ENCODE measurements around the gene SLC25A47.
"Not testable (repeated sequence)": the region's sequence is repeated elsewhere in the genome, so short reads cannot be mapped to it uniquely, and the experiment has no call there.

SLC25A47 gene

DNA sequence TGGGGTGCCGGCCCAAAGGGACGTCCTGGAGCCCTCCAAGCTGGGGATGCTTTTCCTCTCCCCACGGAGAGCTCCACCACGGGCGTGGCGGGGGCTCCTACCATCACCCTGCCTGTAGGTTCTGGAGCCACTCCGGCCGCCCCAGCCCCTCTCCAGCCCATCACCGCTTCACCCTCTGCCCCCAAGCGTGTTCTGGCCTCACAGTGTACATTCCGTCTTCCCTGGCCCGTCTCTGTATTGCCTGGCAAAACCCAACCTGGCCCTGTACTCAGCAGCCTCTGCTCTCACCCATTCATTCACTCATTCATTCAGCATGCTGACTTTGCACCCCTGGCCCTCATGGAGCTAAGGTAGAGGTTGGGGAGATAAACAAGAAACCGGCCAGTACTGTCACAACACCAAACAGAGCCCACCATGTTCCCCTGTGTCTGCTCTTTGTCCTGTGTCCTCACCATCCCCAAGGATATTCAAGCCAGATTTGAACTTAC, 37.2 kb upstream of the SLC25A47 start:
- no peaks in the 10 kb centered on the region for H3K27me3 Mint-ChIP-seq
- peak overlapping the region; percentile 80 for H3K4me3 Mint-ChIP-seq
- no peak for DNase-seq
- peaks cover 16% of the 10 kb centered on the region for H3K4me1 Mint-ChIP-seq
- peak overlapping the region; percentile 82 for H3K27ac Mint-ChIP-seq
- CTCF ChIA-PET, result interaction anchor here (0.7 to 3.8 kb wide), 13 partner anchors 9 to 98 kb away, joined by 3 to 21 read pairs (median 4); a partner anchor contains a TSS
- H3K36me3 Mint-ChIP-seq, result peaks cover 2% of the 10 kb centered on the region
- H3K9me3 Mint-ChIP-seq, result no peaks in the 10 kb centered on the region

- Mint-ChIP-seq H3K9me3 (no peaks in the 10 kb centered on the region), H3K4me3 (peak overlapping the region; percentile 80), H3K36me3 (peaks cover under 1% of the 10 kb centered on the region), H3K27me3 (no peaks in the 10 kb centered on the region), H3K27ac (no peak overlapping the region), H3K4me1 (peaks cover 16% of the 10 kb centered on the region)
- DNase-seq, result no peak
- CTCF ChIA-PET, result interaction anchor here (0.7 to 3.8 kb wide), 10 partner anchors 8 to 98 kb away, joined by 3 to 21 read pairs (median 6); no protein-coding TSS in a partner anchor
Observed at GRCh38 chr14:100286484-100287191, 36.5 kb upstream of the SLC25A47 start.

DNA sequence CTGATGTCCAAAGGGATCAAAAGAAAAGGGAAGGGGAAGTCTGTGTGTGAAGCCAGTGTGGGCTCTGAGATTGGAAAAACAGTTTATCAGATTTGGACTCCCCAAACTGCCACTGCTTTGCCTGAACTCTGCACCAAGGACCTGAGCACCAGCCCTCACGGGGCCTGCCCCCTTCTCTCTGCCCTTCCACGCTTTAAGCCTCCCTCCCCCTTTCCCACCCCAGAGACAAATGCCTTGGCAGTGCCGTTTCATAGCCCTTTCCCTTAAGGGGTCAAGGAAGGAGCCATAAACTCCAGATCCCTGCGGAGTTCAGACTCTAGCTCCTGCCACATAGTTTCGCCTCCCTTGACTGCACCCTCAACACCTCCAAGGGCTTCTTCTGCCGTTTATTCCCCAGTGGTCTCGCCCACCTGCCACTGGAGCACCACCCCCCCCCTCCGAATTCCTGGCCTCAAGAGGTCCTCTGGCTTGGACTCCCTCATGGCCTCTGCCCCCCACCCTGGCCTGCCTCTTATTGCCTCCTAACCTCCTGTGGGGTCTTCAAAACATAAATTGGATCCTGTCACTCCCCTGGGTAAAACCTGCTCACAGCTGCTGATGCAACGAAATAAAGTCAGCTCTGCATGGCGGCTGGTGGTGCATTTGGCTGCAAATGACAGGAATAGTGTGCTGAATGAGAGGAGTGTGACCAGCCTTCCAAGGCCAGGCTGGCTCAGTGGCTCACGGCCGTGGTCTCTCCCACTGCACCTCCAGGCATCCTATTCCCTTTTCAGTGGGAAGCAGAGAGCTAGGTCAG, 35.7 kb upstream of the SLC25A47 start:
- Mint-ChIP-seq H3K4me1 (peaks cover 16% of the 10 kb centered on the region), H3K4me3 (no peak overlapping the region), H3K27ac (no peak overlapping the region)

GRCh38 chr14:100287998-100288295, 35.2 kb upstream of the SLC25A47 start:
- H3K9me3 Mint-ChIP-seq, DNase-seq, H3K4me3 Mint-ChIP-seq, H3K36me3 Mint-ChIP-seq, H3K27ac Mint-ChIP-seq, H3K27me3 Mint-ChIP-seq: not testable (repeated sequence)
- CTCF ChIA-PET, result interaction anchor here (1.0 kb wide), 1 partner anchor 10 kb away, joined by 3 read pairs; no protein-coding TSS in a partner anchor
- H3K4me1 Mint-ChIP-seq, result peaks cover 16% of the 10 kb centered on the region

More for the DNA sequence above, 35.7 kb upstream of the SLC25A47 start:
- Mint-ChIP-seq H3K27me3 (no peaks in the 10 kb centered on the region), H3K9me3 (no peaks in the 10 kb centered on the region), H3K36me3 (no peaks in the 10 kb centered on the region)
- no peak for DNase-seq
- CTCF ChIA-PET, result interaction anchor here (1.0 to 1.9 kb wide), 4 partner anchors 10 to 91 kb away, joined by 3 to 8 read pairs (median 6); no protein-coding TSS in a partner anchor

- CTCF ChIA-PET, result no interaction called here
- no peaks in the 10 kb centered on the region for H3K27me3 Mint-ChIP-seq
- peaks cover 16% of the 10 kb centered on the region for H3K4me1 Mint-ChIP-seq
- no peak overlapping the region for H3K27ac Mint-ChIP-seq
- no peak for DNase-seq
- no peaks in the 10 kb centered on the region for H3K36me3 Mint-ChIP-seq
- no peak overlapping the region for H3K4me3 Mint-ChIP-seq
- H3K9me3 Mint-ChIP-seq, result no peaks in the 10 kb centered on the region
Observed at GRCh38 chr14:100288382-100289185, 34.6 kb upstream of the SLC25A47 start.

DNA sequence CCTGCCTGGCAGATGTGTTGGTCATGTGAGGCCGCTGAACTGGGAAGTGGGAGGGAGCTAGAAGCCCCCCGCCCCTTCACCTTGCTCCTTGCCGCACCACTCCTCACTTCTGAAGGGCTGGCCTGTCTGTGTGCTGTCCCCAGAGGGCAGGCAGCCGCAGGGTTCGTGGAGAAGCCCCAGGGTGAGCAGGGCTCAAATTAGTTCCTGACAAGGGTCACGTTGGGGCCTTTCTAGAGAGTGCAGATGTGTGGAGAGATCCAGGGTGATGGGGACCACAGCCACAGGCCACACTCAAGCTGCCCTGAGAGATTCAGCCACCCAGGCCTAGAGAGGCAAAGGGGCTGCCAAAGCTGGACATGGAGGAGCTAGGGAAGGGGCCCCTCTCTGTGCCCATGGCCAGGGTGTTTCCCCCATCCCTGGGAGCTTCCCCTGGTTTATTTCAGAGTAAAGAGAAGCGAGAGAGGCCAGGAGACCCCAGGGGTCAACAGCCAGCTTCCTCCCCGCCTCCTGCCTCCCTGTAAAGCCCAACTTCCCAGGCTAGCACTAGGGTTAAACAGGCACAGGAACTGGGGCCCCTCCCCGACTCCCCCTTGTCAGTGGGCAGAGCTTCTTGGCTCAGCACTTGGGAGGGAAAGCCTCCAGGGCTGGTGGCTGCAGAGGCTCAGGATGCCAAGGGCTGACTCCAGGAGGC, 33.1 kb upstream of the SLC25A47 start:
- CTCF ChIA-PET, result interaction anchor here (1.2 to 1.3 kb wide), 2 partner anchors 88 to 97 kb away, joined by 3 to 5 read pairs; no protein-coding TSS in a partner anchor
- Mint-ChIP-seq H3K27ac (no peak overlapping the region), H3K36me3 (no peaks in the 10 kb centered on the region), H3K4me1 (peaks cover 8% of the 10 kb centered on the region), H3K27me3 (no peaks in the 10 kb centered on the region), H3K4me3 (no peak overlapping the region), H3K9me3 (no peaks in the 10 kb centered on the region)
- DNase-seq, result no peak

GRCh38 chr14:100290607-100291304, 32.4 kb upstream of the SLC25A47 start:
- CTCF ChIA-PET, result interaction anchor here (1.2 to 1.3 kb wide), 2 partner anchors 87 to 97 kb away, joined by 3 to 5 read pairs; no protein-coding TSS in a partner anchor
- Mint-ChIP-seq H3K27me3 (no peaks in the 10 kb centered on the region), H3K36me3 (no peaks in the 10 kb centered on the region), H3K4me3 (no peak overlapping the region), H3K4me1 (peaks cover 8% of the 10 kb centered on the region), H3K9me3 (no peaks in the 10 kb centered on the region), H3K27ac (no peak overlapping the region)
- no peak for DNase-seq

GRCh38 chr14:100291305-100292075, 31.6 kb upstream of the SLC25A47 start:
- peaks cover 4% of the 10 kb centered on the region for H3K4me1 Mint-ChIP-seq
- H3K4me3 Mint-ChIP-seq, result no peak overlapping the region
- H3K27ac Mint-ChIP-seq, result no peak overlapping the region
- DNase-seq, result no peak
- H3K9me3 Mint-ChIP-seq, result no peaks in the 10 kb centered on the region
- no peaks in the 10 kb centered on the region for H3K27me3 Mint-ChIP-seq
- CTCF ChIA-PET, result no interaction called here
- H3K36me3 Mint-ChIP-seq, result no peaks in the 10 kb centered on the region

- H3K9me3 Mint-ChIP-seq, result no peaks in the 10 kb centered on the region
- H3K27me3 Mint-ChIP-seq, result no peaks in the 10 kb centered on the region
- H3K36me3 Mint-ChIP-seq, result no peaks in the 10 kb centered on the region
- CTCF ChIA-PET, result no interaction called here
- H3K4me3 Mint-ChIP-seq, result no peak overlapping the region
- H3K4me1 Mint-ChIP-seq, result peaks cover 4% of the 10 kb centered on the region
- no peak overlapping the region for H3K27ac Mint-ChIP-seq
- DNase-seq, result no peak
Observed at GRCh38 chr14:100292301-100292775, 30.8 kb upstream of the SLC25A47 start.

DNA sequence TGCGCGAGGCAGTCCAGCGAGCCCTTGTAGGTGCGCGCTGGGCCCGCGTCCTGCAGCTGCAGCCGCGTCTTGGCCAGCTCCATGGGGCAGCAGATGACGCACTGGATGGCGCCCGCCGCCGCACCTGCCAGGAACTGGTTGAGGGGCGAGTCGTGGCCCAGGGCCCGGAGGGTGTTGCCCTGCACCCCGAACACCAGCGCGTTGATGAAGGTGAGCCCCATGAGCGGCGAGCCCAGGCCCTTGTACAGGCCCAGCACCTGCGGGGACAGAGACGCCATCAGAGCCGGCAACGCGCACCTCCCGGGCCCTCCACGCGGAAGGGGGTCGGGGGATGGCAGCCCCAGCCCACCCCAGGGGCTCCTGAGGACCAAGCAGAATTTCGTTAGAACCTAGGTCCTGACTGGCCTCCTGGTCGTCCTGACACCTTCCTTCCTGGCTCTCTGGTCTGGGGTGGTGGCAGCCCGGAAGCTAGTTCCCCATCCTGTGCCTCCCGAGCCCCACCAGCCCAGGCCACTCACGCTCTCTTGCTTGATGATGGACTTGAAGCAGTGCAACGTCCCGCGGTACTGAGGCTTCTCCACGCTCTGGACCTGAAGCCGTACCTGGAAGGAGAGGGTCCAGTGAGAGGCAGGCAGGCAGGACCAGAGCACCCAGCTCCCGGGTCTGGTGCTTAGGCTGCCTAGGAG, 30.2 kb upstream of the SLC25A47 start:
- Mint-ChIP-seq H3K36me3 (no peaks in the 10 kb centered on the region), H3K9me3 (no peaks in the 10 kb centered on the region), H3K4me3 (no peak overlapping the region), H3K27me3 (peaks cover 2% of the 10 kb centered on the region), H3K4me1 (peaks cover 4% of the 10 kb centered on the region), H3K27ac (no peak overlapping the region)
- CTCF ChIA-PET, result interaction anchor here (1.4 to 3.5 kb wide), 2 partner anchors 8 to 10 kb away, joined by 6 to 17 read pairs; no protein-coding TSS in a partner anchor
- no peak for DNase-seq

DNA sequence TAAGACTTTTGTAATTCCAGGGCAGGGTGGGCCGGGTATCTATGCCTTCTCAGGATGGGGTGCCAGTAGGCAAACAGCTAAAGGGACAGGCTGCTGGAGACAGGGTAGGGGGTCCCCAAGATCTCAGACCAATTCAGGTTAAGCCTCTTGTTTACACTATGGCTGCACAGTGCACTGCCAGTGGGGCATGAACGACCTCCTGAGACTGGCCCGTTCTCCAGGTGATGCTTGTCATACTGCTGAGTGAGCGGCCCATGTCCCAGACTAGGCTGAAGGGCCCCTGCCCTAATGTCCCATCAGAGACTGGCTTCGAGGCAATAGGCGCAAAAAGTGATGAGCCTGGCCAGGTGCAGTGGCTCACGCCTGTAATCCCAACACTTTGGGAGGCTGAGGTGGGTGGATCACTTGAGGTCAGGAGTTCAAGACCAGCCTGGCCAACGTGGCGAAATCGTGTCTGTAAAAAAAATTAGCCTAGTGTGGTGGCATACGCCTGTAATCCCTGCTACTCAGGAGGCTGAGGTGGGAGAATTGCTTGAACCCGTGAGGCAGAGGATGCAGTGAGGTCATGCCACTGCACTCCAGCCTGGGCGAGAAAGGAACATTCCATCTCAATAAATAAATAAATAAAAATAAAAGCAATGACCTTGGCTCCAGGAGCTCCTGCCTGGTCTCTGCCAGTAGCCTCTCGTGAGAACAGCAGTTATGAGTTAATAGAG, 29.5 kb upstream of the SLC25A47 start:
- H3K4me3 Mint-ChIP-seq, result no peak overlapping the region
- peak; percentile 15 for DNase-seq
- no peaks in the 10 kb centered on the region for H3K36me3 Mint-ChIP-seq
- no peak overlapping the region for H3K27ac Mint-ChIP-seq
- peaks cover 9% of the 10 kb centered on the region for H3K27me3 Mint-ChIP-seq
- H3K4me1 Mint-ChIP-seq, result peaks cover 4% of the 10 kb centered on the region
- H3K9me3 Mint-ChIP-seq, result no peaks in the 10 kb centered on the region
- CTCF ChIA-PET, result interaction anchor here (1.4 to 3.5 kb wide), 2 partner anchors 9 to 10 kb away, joined by 6 to 17 read pairs; no protein-coding TSS in a partner anchor

Measured in activated naive CD4-positive, alpha-beta T cell treated with anti-CD3 and anti-CD28 coated beads, Interleukin-2, amount 10 ng/mL, durations not matched to agents 7 days and 5 days (primary cell).